NT2/D1 (cell line): ENCODE measurements around the gene SNCB.

Experiments used
- YY1 ChIP-seq: IDR thresholded peaks from 2 replicates; pipeline ENCODE4 v1.6.1; 2011; ENCODE audit not compliant: insufficient read length, insufficient read depth
- ZNF274 ChIP-seq: IDR thresholded peaks from 2 replicates; pipeline ENCODE4 v1.6.1; 2011; ENCODE audit warnings: mild to moderate bottlenecking, low read depth, low read length

DNA sequence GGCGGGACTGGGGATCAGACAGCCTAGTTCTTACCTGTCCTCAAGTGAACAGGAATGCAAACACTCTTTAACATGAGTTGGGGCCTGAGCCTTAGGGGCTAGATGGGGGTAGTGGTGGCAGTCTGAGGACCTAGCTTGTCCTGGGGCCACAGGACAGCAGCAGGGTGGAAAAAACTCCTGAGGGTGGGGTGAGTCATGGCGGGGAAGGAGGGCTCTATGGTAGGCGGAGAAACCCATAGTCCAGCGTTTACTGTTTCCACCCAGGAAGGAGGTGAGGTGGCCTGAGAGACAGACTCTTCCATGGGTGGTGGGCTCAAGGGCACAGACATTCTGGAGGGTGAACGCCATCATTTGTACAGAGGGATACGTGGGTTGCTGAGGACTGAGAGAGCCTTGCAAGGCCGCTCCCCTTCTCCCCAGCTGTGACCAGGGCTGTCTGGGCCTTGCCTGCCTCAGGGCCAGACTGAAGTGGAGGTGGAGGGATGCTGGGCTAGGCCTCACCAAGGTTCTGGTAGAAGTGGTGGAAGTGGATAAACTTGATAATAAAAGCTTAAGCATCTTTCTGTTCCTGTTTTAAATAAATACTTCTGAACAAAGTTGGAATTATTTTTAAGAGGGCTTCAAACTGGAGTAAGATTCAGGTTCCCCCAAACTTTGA, 15.8 kb upstream of the SNCB start:
- no peak for TF ChIP-seq YY1
- TF ChIP-seq ZNF274, result no peak
